Measurements from ENCODE around the gene TUB.
A peak's percentile ranks its signal among the peaks of the same experiment; 100 is the strongest.

Gene TUB

DNA sequence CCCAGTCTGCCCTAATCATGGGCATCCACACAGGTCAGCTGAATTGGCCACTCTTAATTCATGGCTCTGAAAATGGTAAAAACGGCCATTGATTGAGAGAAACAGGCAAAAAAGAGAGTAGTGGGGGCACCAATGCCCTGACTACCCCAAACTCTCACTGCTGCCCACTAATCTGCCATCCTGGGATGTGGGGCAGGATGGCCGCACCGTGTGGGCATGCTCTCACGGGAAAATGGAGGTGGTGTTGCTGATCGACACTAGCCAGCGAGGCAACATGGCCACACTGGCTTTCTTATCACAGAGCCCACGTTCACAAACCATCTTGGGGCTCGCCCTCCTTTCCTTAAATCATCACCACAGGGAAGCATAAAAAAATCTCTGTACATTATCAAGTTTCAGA is 11.2 kb upstream of the TUB start:
- no peak for DNase-seq

DNA sequence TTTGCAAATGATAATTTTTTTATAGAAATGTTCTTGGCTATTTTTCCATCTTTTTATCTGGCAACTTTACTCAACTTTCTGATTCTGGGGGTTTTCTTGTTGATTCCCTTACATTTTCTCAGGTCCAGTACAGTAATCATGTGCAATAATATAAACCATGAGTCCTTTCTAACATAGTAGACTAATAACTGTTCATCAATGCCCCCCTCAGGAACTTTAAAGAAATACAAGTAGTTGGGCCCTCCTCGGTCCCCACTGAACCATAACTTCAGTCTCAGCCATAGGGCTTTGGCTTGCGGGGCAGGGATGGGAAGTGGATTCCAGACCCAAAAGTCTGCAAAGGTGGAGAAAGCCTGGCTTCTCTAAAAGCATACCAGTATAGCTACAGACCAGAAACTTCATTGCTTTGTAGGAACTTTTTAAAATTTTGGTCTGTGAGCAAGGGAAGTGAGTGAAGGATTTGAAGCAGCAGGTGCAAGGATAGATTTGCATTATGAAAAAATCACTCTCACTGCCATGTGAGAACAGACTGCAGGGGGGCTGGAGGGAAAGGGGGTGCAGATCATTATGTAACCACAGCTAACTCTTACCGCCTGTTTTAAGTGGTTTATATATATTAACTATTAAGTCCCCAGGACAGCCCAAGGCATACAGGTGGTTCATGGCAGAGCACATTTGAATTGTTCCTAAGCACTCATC is 10.4 kb upstream of the TUB start:
- DNase-seq, result no peak

DNA sequence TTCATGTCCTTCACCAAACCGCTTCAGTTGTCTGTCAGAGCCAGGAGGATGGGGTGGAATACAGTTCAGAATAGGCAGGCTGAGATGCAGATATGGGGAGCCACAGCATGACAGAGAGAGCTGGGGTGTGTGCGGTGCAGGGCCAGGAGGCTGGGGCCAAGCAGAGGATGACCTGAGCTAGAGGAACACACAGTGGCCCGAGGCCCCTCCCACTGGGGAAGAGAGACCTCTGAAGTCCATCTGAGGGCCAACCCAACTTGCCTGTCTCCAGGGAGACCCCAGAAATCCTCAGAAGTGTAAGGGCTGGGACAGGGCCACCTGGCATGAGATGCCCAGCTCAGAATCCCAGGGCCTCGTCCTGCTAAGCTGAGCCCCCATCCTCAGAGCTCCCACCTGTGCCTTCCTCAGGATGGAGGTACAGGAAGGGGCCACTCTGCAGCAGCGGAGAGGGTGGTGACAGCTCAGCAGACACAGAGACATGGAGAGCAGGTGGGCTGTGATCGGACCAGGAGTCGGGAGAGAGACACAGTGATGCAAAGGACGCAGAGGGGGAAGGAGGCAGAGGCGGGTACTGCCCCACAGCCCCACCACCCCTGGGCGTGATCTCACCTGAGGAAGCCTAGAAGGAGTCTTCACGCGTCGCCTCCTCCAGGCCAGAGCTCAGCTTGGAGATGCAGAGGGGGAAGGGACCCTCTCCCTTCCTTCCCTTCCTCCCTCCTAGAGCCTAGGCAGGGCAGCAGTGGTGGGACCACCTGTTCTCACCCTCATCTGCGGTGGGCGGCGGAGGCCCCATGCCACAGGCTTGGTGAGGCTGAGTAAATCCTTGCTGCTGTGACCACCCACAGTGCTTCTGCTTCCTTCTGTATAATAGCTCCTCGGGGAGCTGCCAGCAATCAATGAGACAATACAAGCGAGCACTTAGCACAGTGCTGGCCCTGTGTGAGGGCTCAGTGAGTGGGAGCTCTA is 9.1 kb upstream of the TUB start:
- no peak for DNase-seq

- no peak for DNase-seq
Measured at GRCh38 chr11:8075119-8075726, 5.8 kb upstream of the TUB start.

DNA sequence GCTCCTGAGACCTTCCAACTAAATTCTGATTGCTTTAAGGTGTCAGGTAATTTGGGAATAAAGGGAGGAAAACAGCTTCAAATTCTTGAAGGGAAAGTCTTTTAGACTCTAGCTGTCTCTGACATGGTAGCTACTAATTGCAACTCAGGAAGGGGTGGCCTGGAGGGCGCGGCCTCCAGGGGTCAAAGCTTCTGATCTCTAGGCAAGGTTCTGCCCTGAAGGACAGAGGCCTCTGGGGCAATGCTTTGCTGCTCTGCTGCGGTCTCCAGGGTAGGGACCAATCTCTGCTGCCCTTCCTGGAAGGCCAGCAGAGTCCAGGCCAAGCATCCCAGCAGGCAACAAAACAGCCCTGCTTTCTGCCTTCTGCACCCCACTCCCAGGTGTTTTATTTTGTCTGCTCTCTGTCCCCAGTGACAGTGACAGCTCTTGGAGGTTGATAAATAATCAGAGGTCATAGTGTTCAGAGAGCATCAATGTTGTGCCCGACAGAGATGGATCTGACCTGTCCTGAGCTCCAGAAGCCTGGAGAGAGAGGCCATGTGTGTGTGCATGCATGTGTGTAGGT is 1.8 kb upstream of the TUB start:
- no peak for DNase-seq

GRCh38 chr11:8080069-8080670 is 841 bp upstream of the TUB start:
- peak; percentile 43 for DNase-seq

DNA sequence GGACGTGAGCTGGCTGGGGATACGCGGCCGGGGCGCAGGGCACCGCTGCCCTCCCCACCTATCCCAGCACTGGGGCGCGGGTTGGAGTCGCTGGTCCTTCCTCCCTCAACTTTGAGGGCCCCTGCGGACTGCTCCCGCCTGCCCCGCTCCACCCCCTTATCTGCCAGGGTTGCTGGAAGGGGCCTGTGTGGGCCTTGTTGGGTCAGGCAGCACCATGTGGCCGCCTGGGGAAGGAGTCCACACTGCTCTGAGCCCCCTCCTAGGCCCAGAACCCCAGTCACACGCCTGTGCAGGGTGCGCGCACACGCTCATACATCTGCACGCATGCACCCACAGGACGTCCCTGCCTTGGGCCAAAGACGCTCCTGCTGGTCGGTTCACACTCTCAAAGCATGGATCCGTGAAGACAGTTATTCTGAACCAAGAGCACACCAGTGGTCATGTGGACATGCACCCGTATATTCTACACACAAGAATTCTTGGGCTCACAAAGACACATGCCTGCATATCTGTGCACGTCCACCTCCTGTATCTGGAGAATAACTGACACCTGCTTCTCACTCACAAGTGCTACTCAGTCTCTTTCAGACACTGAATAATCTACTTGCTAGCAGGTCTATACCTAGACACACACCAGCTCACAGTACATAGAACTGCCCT is 710 bp downstream of the TUB start:
- peak; percentile 74 for DNase-seq

GRCh38 chr11:8082391-8083087 is 1.5 kb downstream of the TUB start:
- DNase-seq, result peak; percentile 80

GRCh38 chr11:8083088-8083395 is 2.0 kb downstream of the TUB start:
- no peak for DNase-seq

- DNase-seq, result peak; percentile 77
Measured at GRCh38 chr11:8083871-8084281, 2.9 kb downstream of the TUB start.

- DNase-seq, result no peak
Measured at GRCh38 chr11:8084352-8084751, 3.3 kb downstream of the TUB start.

GRCh38 chr11:8085011-8085645 is 4.1 kb downstream of the TUB start:
- DNase-seq, result peak; percentile 74

DNA sequence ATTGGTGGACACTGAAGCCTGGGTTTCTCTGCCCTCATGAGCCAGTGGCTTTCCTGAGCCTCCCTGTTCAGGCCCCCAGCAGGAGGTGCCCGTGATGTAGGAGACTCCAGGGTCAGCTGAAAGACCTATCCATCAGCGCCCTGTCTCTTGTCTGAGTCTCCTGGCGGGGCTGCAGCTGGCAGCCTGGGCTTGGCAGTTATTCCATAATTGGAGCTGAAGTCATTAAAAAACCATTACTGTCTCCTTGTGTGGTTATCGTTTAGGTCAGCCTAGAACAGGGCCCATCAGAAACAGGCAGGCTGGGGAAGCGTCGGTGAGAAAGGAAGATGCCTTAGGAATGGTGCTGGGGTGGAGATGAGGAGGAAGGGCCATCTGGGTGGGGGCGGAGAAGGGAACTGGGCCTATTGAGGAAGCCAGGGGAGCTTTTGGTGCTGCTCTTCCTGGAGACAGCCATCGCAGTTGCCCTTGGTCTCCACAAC is 5.0 kb downstream of the TUB start:
- DNase-seq, result peak; percentile 80

GRCh38 chr11:8086571-8086970 is 5.6 kb downstream of the TUB start:
- no peak for DNase-seq

DNA sequence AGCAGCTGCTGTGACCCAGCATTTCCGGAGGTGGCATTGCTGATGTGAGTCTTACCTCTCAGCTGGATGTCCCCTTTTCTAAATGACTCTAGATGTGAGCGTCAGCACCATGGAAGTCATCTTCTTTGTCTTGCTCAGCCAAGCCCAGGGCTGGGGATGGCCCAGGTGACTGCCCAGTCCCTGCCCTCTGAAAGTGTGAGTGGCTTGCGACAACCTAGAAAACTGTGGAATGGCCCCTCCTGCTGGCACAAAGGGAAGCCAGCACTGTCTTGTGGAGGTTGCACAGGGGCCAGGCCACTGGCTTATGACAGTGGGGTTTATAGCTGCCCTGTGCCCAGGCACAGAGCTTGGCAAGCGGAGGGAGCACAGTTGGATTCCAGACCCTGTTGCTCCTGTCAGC is 6.2 kb downstream of the TUB start:
- DNase-seq, result no peak

- DNase-seq, result no peak
Measured at GRCh38 chr11:8087756-8088155, 6.7 kb downstream of the TUB start.

DNA sequence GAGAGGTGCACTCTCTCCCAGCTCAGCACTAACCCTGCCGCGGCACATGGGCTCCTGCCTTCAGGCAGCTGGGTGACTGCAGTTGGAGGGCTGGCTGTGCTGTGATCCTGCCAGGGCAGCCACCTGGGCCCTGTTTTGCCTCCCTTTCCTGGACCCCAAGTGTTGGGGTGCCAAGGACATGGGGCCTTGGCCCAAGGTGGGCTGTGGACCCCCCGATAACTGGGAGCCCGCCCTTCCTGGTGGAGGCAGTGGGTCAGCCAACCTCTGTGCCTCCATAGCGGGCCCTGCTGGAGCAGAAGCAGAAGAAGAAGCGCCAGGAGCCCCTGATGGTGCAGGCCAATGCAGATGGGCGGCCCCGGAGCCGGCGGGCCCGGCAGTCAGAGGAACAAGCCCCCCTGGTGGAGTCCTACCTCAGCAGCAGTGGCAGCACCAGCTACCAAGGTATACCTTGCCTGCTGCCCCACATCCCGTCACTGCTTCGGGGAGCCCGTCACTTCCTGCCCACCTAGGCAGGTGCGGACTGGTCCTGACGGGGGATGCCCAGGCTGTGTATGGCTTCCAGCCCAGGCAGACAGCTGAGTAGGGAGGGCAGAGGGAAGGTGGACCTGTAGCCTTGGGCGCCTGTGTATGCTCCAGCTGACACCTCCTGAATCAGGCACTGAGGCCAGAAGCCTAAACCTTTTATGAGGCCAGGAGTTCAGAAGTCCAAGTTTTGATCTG is 8.9 kb downstream of the TUB start:
- no peak for DNase-seq

DNA sequence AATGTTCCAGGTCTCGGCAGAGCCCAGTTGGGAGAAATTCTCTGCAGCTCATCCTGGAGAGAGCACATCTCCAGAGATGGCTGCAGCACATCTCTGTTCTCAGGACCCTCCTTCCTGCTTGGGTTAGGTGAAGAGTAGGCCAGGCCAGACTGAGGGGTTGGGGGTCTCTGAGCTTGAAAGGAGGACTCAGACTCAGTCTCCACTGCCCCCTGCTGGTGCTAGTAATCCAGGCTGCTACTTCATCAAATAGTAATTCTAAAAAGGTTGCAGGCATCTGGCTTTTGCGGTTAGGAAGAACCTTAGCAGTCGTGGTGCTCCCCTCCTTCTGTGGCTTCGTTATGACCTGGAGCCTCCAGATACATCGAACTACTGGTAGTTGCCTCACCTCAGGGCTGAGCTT is 9.7 kb downstream of the TUB start:
- peak; percentile 78 for DNase-seq

GRCh38 chr11:8091721-8092120 is 10.7 kb downstream of the TUB start:
- DNase-seq, result no peak

- DNase-seq, result peak; percentile 48
Measured at GRCh38 chr11:8092587-8093424, 11.8 kb downstream of the TUB start.
